Transverse colon (tissue), 4 donors: ENCODE results near the gene RPS2.

Source experiments
- CTCF ChIP-seq, 5 experiments: fragments of 200-600 bp in 3 of 5; fragments of 450-650 bp in 2 of 5; sonication (generic) in 3 of 5; IDR thresholded peaks; 1 replicate in 2 of 5; 2 replicates in 3 of 5; pipeline ENCODE4 v1.5.1; 2016 to 2017; ENCODE audit warnings: antibody characterized with exemption in 5 of 5, inconsistent platforms in 3 of 5, mild to moderate bottlenecking in 2 of 5, moderate library complexity in 1 of 5
- EP300 ChIP-seq: sonication (generic); formaldehyde crosslinking; IDR thresholded peaks from one replicate; pipeline ENCODE4 v1.6.1; 2017; ENCODE audit warnings: antibody characterized with exemption, low read depth
- POLR2A ChIP-seq: fragments of 450-650 bp; IDR thresholded peaks from one replicate; pipeline ENCODE4 v1.6.1; 2016; ENCODE audit warnings: antibody characterized with exemption, mild to moderate bottlenecking, moderate library complexity
- POLR2AphosphoS5 ChIP-seq, 3 donors: sonication (generic); formaldehyde crosslinking; IDR thresholded peaks; one replicate each; pipeline ENCODE4 v1.6.1; 2016; ENCODE audit warnings: antibody characterized with exemption in 3 of 3

GRCh38 chr16:1973461-1974156, 9.0 kb upstream of the RPS2 start:
- no peak for TF ChIP-seq CTCF (IDR thresholded peaks at IDR 0.05)
- TF ChIP-seq POLR2AphosphoS5 (IDR thresholded peaks at IDR 0.05) = no peak
- no peak for TF ChIP-seq POLR2A
- no peak for TF ChIP-seq EP300
